ENCODE results near the gene SREK1.

- TF ChIP-seq CTCF (IDR thresholded peaks at IDR 0.05; ENCODE audit: insufficient read depth, low read length) (no peak), SPI1 (IDR thresholded peaks at IDR 0.05; ENCODE audit: borderline replicate concordance, low read depth) (no peak)
These were observed at the start of gene SREK1 for GRCh38 chr5:66144074-66144833.

All from HL-60 (cell line).